PC-9 (cell line): ENCODE data around the gene GIPR. TPM values are rescaled to one million over a fixed set of nuclear protein-coding genes. Genes with fewer than 3 reads are reported as not detected.
"Not testable (repeated sequence)": the region's sequence is repeated elsewhere in the genome, so short reads cannot be mapped to it uniquely, and the experiment has no call there.

ENCODE experiments used
- BruUV-seq: library from RNA; stranded (reverse); fragments of 400-500 nt; replicated peaks from 2 replicates; lab custom pipeline; 2021; lab: Mats Ljungman, UMichigan
- CTCF ChIA-PET: fragments of 300-600 bp; sonication (Branson Sonifier 250); formaldehyde crosslinking; loops from one replicate; lab custom pipeline; 2022; ENCODE audit warnings: antibody characterized with exemption; lab: Charles Lee
- POLR2A ChIA-PET: fragments of 300-600 bp; sonication (Branson Sonifier 250); formaldehyde crosslinking; loops from one replicate; lab custom pipeline; 2022; ENCODE audit warnings: antibody characterized with exemption; ENCODE audit not compliant: unreplicated experiment; lab: Charles Lee
- DNase-seq, 2 experiments: peaks; one replicate each; pipeline versions ENCODE4 v3.0.0 to v3.0.0-alpha.2; 2015 to 2022; ENCODE audit warnings: mixed read lengths in 1 of 2
- H2AFZ ChIP-seq: fragments of 200-600 bp; sonication (generic); 2 replicates; pipeline ENCODE4 v1.8.1; 2017; ENCODE audit warnings: antibody characterized with exemption
- H3F3A ChIP-seq: fragments of 200-600 bp; sonication (generic); 2 replicates; pipeline ENCODE4 v1.8.1; 2017; ENCODE audit warnings: antibody characterized with exemption, mild to moderate bottlenecking, low read depth; ENCODE audit not compliant: insufficient read depth
- H3K27ac ChIP-seq: fragments of 200-600 bp; sonication (generic); 2 replicates; pipeline ENCODE4 v1.6.1; 2016; ENCODE audit warnings: mixed run types
- H3K27me3 ChIP-seq: fragments of 200-600 bp; sonication (generic); 2 replicates; pipeline ENCODE4 v1.6.1; 2016; ENCODE audit warnings: low read depth, mixed run types; ENCODE audit not compliant: insufficient read depth
- H3K36me3 ChIP-seq: fragments of 200-600 bp; sonication (generic); 2 replicates; pipeline ENCODE4 v1.6.1; 2016; ENCODE audit warnings: low read depth, mixed run types
- H3K4me1 ChIP-seq: fragments of 200-600 bp; sonication (generic); replicated peaks from 2 replicates; pipeline ENCODE4 v1.6.1; 2016; ENCODE audit warnings: mixed run types; ENCODE audit not compliant: insufficient read depth
- H3K4me2 ChIP-seq: fragments of 200-600 bp; sonication (generic); 2 replicates; pipeline ENCODE4 v1.6.1; 2017; ENCODE audit warnings: mixed run types
- H3K4me3 ChIP-seq: fragments of 200-600 bp; sonication (generic); 2 replicates; pipeline ENCODE4 v1.6.1; 2016; ENCODE audit warnings: mixed run types
- H3K79me2 ChIP-seq: fragments of 200-600 bp; sonication (generic); 2 replicates; pipeline ENCODE4 v1.6.1; 2017; ENCODE audit warnings: low read depth, mixed run types
- H3K9me2 ChIP-seq: fragments of 200-600 bp; sonication (generic); 2 replicates; pipeline ENCODE4 v1.8.1; 2017; ENCODE audit warnings: mild to moderate bottlenecking; ENCODE audit not compliant: insufficient read depth
- H3K9me3 ChIP-seq: fragments of 200-600 bp; sonication (generic); 2 replicates; pipeline ENCODE4 v1.8.1; 2016; ENCODE audit warnings: low read depth; ENCODE audit not compliant: insufficient read depth
- H4K20me1 ChIP-seq: fragments of 200-600 bp; sonication (generic); 2 replicates; pipeline ENCODE4 v1.8.1; 2017; ENCODE audit not compliant: insufficient read depth
- EZH2 ChIP-seq: fragments of 200-600 bp; sonication (generic); IDR thresholded peaks from 2 replicates; pipeline ENCODE4 v1.8.0; 2017; ENCODE audit warnings: antibody characterized with exemption, low read depth
- intact Hi-C: fragments of 100-400 bp; cut with micrococcal nuclease; formaldehyde crosslinking; loops from one replicate; pipeline ENCODE4 v1.10.0; 2022; ENCODE audit not compliant: unreplicated experiment
- total RNA-seq: library from RNA; stranded (reverse); gene quantifications from 2 replicates; pipeline ENCODE4 v1.2.3, GENCODE V29; 2021
- TF ChIP-seq, protein P1 (sequence below): fragments of 200-600 bp; sonication (generic); conservative IDR thresholded peaks from 2 replicates; pipeline ENCODE4 v1.6.1; 2017; ENCODE audit warnings: mixed run types, antibody characterized with exemption, mild to moderate bottlenecking, moderate library complexity

GIPR gene
- total RNA-seq, 1 experiment from 2014 or later: 5.8 TPM

DNA sequence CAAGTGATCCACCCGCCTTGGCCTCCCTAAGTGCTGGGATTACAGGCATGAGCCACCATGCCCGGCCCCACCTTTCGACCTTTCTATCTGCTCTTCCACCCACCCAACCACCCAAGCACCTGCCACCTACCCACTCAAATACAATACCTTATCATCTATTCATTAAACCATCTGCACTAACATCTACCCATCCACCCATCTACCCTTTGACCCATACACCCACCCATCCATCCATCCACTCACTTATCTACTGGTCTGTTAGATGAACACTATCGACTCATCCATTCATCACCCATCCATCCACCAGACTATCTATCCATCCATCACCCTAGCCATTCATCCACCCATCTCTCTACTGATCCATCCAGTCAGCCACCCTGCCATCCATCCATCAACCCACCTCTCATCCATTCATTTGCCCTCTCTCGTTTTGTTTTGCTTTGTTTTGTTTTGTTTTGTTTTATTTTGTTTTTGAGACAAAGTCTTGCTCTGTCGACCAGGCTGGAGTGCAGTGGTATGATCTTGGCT, 46.0 kb upstream of the GIPR start:
- Histone ChIP-seq H3K4me2 (no peak overlapping the region), H3K27ac (no peak overlapping the region), H4K20me1 (no peaks in the 10 kb centered on the region), H3K9me2 (no peaks in the 10 kb centered on the region; the same call in 1 of the 2 replicates), H3K9me3 (no peaks in the 10 kb centered on the region), H2AFZ (no peak overlapping the region), H3K4me1 (no peaks in the 10 kb centered on the region), H3K36me3 (peaks cover 5% of the 10 kb centered on the region; the same call in 1 of the 2 replicates), H3K4me3 (no peak overlapping the region), H3K27me3 (no peaks in the 10 kb centered on the region), H3F3A (peaks cover 15% of the 10 kb centered on the region; the same call in 1 of the 2 replicates), H3K79me2 (no peaks in the 10 kb centered on the region)
- ChIA-PET CTCF (interaction anchor here (1.0 kb wide), 1 partner anchor 20 kb away, joined by 3 read pairs; no protein-coding TSS in a partner anchor), POLR2A (no interaction called here)
- no peak for DNase-seq
- intact Hi-C loops: no loop called here
- BruUV-seq: no TSS peak
- TF ChIP-seq EZH2: no peak
- TF ChIP-seq, protein P1, sequence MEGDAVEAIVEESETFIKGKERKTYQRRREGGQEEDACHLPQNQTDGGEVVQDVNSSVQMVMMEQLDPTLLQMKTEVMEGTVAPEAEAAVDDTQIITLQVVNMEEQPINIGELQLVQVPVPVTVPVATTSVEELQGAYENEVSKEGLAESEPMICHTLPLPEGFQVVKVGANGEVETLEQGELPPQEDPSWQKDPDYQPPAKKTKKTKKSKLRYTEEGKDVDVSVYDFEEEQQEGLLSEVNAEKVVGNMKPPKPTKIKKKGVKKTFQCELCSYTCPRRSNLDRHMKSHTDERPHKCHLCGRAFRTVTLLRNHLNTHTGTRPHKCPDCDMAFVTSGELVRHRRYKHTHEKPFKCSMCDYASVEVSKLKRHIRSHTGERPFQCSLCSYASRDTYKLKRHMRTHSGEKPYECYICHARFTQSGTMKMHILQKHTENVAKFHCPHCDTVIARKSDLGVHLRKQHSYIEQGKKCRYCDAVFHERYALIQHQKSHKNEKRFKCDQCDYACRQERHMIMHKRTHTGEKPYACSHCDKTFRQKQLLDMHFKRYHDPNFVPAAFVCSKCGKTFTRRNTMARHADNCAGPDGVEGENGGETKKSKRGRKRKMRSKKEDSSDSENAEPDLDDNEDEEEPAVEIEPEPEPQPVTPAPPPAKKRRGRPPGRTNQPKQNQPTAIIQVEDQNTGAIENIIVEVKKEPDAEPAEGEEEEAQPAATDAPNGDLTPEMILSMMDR: no peak

DNA sequence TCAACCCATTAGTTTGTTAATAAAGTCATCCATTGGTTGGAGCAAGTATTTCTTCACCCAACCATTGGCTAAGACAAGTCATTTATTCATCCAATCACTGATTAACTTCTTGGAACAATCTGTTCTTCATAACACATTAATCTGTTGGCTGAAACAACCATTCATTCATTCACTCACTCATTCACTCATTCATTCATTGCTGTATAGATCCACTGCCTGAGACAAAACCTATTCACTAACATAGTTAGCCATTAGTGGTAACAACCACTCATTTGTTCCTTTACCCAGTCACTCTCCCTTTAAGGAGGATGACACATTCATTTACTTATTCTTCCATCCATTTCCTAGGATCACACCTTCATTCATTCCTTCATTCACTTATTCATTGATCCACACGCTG, 44.0 kb upstream of the GIPR start:
- Histone ChIP-seq H3K4me1 (no peaks in the 10 kb centered on the region), H3K27me3 (no peaks in the 10 kb centered on the region), H3K4me3 (no peak overlapping the region), H3K9me3 (no peaks in the 10 kb centered on the region), H3K4me2 (no peak overlapping the region), H4K20me1 (no peaks in the 10 kb centered on the region), H3K36me3 (peaks cover 17% of the 10 kb centered on the region), H3K9me2 (no peaks in the 10 kb centered on the region; the same call in 1 of the 2 replicates), H3K79me2 (no peaks in the 10 kb centered on the region), H3F3A (peaks cover 6% of the 10 kb centered on the region; the same call in 1 of the 2 replicates), H3K27ac (no peak overlapping the region), H2AFZ (no peak overlapping the region)
- no TSS peak for BruUV-seq
- ChIA-PET POLR2A (no interaction called here), CTCF (no interaction called here)
- intact Hi-C loops: no loop called here
- DNase-seq: no peak
- TF ChIP-seq, protein P1: no peak
- TF ChIP-seq EZH2: no peak

DNA sequence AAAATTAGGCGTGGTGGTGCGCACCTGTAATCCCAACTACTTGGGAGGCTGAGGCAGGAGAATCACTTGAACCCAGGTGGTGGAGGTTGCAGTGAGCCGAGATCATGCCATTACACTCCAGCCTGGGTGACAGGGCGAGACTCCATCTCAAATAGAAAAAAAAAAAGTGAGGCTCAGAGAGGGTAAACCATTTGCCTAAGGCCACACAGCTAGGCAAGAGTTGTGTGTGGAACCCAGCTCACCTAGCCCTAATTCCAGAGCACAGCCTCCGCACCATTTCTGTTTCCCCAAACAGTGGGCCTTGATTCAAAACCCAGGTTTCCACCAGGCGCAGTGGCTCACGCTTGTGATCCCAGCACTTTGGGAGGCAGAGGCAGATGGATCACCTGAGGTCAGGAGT, 39.8 kb upstream of the GIPR start:
- H3K27ac ChIP-seq, BruUV-seq, DNase-seq, H3K9me2 ChIP-seq, intact Hi-C loops, H3K4me2 ChIP-seq, H3K4me3 ChIP-seq, H2AFZ ChIP-seq, H3K79me2 ChIP-seq, H3K9me3 ChIP-seq, H3K27me3 ChIP-seq, H4K20me1 ChIP-seq: not testable (repeated sequence)
- peaks cover 39% of the 10 kb centered on the region for H3F3A ChIP-seq
- H3K4me1 ChIP-seq: peaks cover 33% of the 10 kb centered on the region
- POLR2A ChIA-PET: interaction anchor here (0.7 kb wide), 1 partner anchor 14 kb away, joined by 3 read pairs; no protein-coding TSS in a partner anchor
- peaks cover 17% of the 10 kb centered on the region for H3K36me3 ChIP-seq
- CTCF ChIA-PET: interaction anchor here (0.6 kb wide), 1 partner anchor 1906 kb away, joined by 7 read pairs; no protein-coding TSS in a partner anchor
